ENCODE data around the gene ODC1.
"Not testable (repeated sequence)": the region's sequence is repeated elsewhere in the genome, so short reads cannot be mapped to it uniquely, and the experiment has no call there.

ODC1 gene

DNA sequence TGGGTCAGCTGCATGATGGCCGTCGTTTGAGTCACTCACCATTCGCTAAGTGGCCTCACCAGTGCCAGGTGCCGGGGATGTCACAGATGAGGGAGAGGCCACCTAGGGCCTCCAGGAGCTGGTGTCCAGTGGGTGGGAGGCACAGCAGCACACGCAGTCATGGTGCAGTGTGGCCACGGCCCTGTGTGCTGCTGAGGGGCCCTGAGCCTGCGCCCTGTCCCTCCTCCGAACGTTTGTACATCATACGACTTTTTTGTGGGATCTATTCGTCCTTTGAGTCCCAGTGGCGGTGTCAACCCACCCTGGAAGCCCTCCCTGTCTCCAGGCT is 30.1 kb upstream of the ODC1 start:
- no peak for DNase-seq (ENCODE audit: low read depth, low spot score)

- no peak for DNase-seq (ENCODE audit: low read depth, low spot score)
Measured at GRCh38 chr2:10477443-10478297, 29.5 kb upstream of the ODC1 start.

- DNase-seq (ENCODE audit: low read depth, low spot score) = no peak
Measured at GRCh38 chr2:10476723-10477442, 28.8 kb upstream of the ODC1 start.

- no peak for DNase-seq (ENCODE audit: low read depth, low spot score)
Measured at GRCh38 chr2:10475811-10476660, 27.9 kb upstream of the ODC1 start.

GRCh38 chr2:10475221-10475722 is 27.1 kb upstream of the ODC1 start:
- no peak for DNase-seq (ENCODE audit: low read depth, low spot score)

DNA sequence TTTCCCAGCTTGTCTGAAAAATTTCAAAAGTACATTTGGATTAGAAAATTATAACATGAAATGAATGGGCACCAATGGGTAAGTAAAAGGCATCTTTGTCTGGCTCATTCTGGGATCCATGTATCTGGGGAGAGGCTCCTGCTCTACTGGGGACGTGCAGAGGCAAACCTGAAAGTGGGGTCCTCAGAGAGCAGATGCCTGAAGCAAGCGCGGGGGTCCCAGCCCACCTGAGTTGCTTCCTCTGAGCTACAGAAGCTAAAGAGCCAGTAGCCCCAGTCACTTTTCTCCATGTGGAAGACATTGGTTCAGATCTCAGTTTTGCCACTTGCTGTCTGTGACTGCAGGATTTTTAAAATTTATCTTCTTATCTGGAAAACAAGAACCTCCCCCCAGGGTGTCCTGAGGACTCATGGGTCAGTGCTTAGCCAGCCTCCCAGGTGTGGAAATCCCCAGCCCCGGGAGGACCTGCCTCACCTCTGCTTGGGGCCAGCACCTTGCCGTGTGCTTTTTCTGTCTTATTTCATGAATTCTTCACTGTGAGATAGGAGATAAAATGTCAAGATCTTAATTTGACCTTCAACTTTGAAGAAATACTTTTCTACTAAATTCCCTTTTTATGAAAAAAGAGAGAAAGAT is 25.1 kb upstream of the ODC1 start:
- no peak for DNase-seq (ENCODE audit: low read depth, low spot score)

DNA sequence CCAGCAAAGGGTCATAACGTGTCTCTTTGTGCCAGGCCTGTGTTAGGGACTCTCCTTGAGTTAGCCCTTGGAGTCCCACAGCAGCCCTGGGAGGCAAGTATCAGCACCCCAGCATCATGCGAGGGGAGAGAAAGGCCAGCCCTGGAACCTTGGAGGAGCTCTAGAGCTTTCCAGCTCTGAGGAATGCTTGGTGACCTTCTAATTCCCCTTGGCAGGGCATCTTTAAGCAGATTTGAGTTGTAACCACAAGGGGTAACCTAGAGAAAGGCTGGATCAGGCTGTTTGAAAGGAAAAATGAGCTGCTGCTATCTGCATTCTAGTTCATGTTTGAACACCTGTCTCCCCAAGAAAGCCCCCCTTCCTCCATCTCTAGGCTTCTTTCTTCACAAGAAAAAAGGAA is 23.8 kb upstream of the ODC1 start:
- DNase-seq (ENCODE audit: low read depth, low spot score) = no peak

GRCh38 chr2:10471046-10471571 is 23.0 kb upstream of the ODC1 start:
- DNase-seq (ENCODE audit: low read depth, low spot score) = no peak

DNA sequence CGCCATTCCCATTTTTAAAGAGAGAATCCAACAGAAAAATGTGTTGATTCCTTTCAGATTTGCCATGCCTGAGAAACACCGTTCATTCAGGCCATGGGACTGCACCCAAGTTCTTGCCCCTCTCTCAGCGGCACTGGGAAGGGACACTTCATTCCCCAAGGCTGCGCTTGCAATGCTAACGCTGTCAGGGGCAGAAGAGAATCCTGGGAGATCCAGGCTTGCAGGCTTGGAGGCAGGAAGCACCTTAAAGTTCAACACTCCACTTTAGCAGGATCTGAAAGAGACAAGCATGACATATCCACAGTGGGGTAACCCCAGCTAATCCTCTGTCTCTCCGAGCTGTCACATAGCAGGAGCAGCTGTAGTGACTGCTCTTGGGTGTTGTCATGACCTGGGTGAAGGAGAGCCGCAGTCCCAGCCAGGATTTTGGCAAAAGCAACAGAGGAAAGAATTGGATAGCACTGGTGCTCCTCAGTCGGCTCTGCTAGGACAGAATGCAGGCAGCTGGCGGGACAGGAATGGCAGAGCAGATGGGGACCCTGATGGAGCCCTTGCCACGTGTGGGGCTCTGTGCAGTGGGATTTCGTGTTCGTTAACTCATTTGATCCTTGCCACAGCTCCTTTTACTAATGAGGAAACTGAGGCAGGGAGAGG is 22.0 kb upstream of the ODC1 start:
- DNase-seq (ENCODE audit: low read depth, low spot score) = no peak

DNA sequence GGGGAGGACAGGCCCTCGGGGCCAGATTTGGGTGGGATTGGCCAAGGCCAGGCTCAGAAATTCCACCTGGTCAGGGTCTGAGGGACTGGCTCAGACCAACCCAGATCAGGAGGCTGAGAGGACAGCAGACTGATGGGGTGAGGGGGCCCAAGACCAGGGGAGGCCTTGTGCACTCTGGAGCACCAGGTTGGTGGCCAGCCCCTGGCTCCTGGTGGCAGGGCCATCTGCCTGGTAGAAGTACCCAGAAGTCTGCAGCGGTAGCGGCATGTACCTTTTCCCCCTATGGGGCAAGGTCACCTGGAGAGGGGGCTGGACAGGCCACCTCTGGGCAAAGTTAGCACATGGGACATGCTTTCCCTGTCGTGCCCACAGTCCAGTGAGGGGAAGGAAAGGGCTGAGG is 21.2 kb upstream of the ODC1 start:
- DNase-seq (ENCODE audit: low read depth, low spot score) = no peak

DNA sequence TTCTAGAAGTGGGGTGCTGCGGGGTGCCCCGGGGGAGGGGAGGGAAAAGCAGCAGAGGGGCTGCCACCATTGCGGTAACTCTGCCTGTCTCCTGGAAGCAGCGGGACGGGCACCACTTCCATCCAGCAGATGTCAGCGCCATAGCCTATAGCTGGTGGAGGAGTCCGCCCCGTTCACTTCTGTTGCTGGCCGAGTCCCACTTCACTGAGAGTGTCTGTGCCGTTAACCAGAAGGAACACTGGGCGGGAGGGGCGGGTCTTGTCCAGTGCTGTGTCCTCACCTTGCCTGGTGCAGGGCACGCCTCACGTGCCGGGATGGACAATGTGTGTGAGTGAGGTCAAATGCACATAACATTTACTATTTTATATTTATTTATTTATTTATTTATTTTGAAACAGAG is 19.3 kb upstream of the ODC1 start:
- DNase-seq (ENCODE audit: low read depth, low spot score) = no peak

DNA sequence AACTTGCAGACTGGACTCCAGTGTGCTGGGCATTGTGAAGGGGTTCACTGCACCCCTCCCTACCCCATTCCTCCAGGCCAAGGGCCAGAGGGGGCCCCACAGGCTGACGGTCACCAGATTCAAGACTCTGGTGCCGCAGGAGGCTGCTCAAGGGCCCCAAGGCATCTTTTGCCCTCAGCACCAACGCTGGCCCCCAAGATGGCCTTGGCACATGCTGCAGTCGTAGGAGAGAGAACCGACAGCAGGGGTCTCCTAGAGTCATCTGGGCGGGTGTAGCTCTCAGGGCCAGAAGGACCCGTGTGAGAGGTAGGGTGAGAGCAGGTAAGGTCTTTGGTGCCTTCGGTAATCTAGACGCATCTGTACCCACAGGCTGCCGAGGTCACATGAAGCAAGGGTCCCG is 18.7 kb upstream of the ODC1 start:
- DNase-seq (ENCODE audit: low read depth, low spot score) = no peak

- DNase-seq (ENCODE audit: low read depth, low spot score) = no peak
Measured at GRCh38 chr2:10465910-10466309, 17.8 kb upstream of the ODC1 start.

- no peak for DNase-seq (ENCODE audit: low read depth, low spot score)
Measured at GRCh38 chr2:10462178-10463083, 14.3 kb upstream of the ODC1 start.

DNA sequence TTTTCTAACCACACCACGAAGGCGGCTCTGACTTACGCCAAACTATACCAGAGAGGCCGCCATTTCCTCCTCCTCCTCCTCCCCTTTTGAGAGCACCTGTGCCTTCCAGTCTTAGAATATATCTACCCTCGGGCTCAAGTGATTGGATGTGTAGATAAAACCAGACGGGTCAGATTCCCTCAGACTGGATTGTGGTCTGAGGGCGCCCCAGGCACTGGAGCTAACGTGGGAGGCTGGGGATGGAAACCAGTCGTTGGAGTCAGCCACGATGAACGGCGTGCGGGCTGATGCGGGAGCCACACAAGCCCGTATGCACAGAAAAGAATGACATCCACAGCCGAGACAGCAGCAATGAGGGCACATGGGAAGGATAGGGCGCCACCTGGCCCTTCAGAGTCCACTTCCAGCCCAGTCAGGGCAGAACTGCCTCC is 12.3 kb upstream of the ODC1 start:
- DNase-seq (ENCODE audit: low read depth, low spot score) = no peak

GRCh38 chr2:10457846-10458598 is 9.9 kb upstream of the ODC1 start:
- DNase-seq (ENCODE audit: low read depth, low spot score) = no peak

GRCh38 chr2:10457195-10457594 is 9.1 kb upstream of the ODC1 start:
- not testable (repeated sequence) for DNase-seq (ENCODE audit: low read depth, low spot score)

- no peak for DNase-seq (ENCODE audit: low read depth, low spot score)
Measured at GRCh38 chr2:10454505-10454904, 6.4 kb upstream of the ODC1 start.

DNA sequence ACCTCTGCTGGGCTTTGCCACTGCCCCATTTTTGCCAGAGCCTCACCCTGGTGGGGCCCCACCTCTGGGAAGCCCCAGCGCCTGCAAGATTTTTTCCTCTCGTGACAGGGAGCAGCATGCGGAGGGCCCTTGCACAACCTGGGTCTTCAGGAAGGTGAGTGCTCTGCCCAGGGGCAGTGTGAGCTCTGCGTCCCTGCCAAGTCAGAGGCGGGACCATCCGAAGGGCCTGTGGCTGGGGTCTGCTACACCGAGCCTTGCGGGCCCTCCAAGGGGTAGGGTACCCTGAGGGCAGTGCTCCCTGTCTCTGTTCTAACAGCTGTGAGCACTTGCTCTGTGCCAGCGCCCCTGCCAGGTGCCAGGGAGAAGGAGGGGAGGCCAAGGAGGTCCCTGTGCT is 5.8 kb upstream of the ODC1 start:
- no peak for DNase-seq (ENCODE audit: low read depth, low spot score)
